AG09309 (cell line): Measurements from ENCODE around the gene SSR4.

Experiments used
- DNase-seq: peaks from one replicate; pipeline ENCODE4 v3.0.0-alpha.2; 2010; ENCODE audit warnings: low read depth
- H3K4me3 ChIP-seq: 2 replicates; pipeline ENCODE4 v1.5.1; 2011; ENCODE audit warnings: mild to moderate bottlenecking, low read depth, low read length, moderate library complexity; ENCODE audit not compliant: control insufficient read depth
- CTCF ChIP-seq: IDR thresholded peaks from 2 replicates; pipeline ENCODE4 v1.5.1; 2011; ENCODE audit warnings: mild to moderate bottlenecking, low read depth, low read length, inconsistent platforms; ENCODE audit not compliant: insufficient read depth, control insufficient read depth; ENCODE audit errors: missing control alignments

Gene SSR4

GRCh38 chrX:153777261-153778090 lies 17.0 kb upstream of the SSR4 start:
- DNase-seq = no peak
- H3K4me3 ChIP-seq = no peak overlapping the region
- TF ChIP-seq CTCF = no peak

GRCh38 chrX:153778181-153778580 lies 16.3 kb upstream of the SSR4 start:
- no peak for DNase-seq
- no peak overlapping the region for H3K4me3 ChIP-seq
- no peak for TF ChIP-seq CTCF

GRCh38 chrX:153778684-153779101 lies 15.8 kb upstream of the SSR4 start:
- DNase-seq = no peak
- H3K4me3 ChIP-seq = no peak overlapping the region
- TF ChIP-seq CTCF = no peak

- no peak for TF ChIP-seq CTCF
- no peak for DNase-seq
- no peak overlapping the region for H3K4me3 ChIP-seq
Measured at GRCh38 chrX:153779891-153780677, 14.4 kb upstream of the SSR4 start.

- TF ChIP-seq CTCF = no peak
Measured at GRCh38 chrX:153780678-153781427, 13.6 kb upstream of the SSR4 start, which contains the start of gene SRPK3. Gene SRPK3 (plus strand): TSS chrX:153781041. CDS start chrX:153781087, 46 bp downstream.

GRCh38 chrX:153781428-153782047 lies 12.9 kb upstream of the SSR4 start:
- no peak for DNase-seq
- TF ChIP-seq CTCF = no peak
- no peak overlapping the region for H3K4me3 ChIP-seq

More at GRCh38 chrX:153780678-153781427, 13.6 kb upstream of the SSR4 start, which contains the start of gene SRPK3:
- DNase-seq = no peak
- no peak within 1 kb of the TSS for H3K4me3 ChIP-seq
